Measurements from ENCODE around the gene BOK. TPM values are rescaled to one million over a fixed set of nuclear protein-coding genes. Genes with fewer than 3 reads are reported as not detected.
"Not testable (repeated sequence)": the region's sequence is repeated elsewhere in the genome, so short reads cannot be mapped to it uniquely, and the experiment has no call there.

The BOK gene
- total and polyA plus RNA-seq, 2 donors (not counting 1 experiment from before 2014, with no cell fraction given) = 21.2 to 42.4 TPM

DNA sequence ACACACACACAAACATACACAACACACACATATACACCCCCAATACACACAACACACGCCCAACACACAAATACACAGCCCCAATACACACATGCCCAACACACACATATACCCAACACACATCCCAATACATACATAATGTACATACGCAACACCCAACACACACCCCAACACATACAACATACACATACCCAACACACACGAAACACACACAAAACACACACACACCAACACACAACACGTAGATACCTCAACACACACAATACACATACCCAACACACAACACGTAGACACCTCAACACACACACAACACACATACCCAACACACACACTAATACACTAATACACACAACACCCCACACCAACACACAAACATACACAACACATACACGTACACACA is 41.2 kb upstream of the BOK start:
- no peaks in the 10 kb centered on the region for H3K36me3 ChIP-seq (ENCODE audit: control insufficient read depth, insufficient read depth, low read length)

DNA sequence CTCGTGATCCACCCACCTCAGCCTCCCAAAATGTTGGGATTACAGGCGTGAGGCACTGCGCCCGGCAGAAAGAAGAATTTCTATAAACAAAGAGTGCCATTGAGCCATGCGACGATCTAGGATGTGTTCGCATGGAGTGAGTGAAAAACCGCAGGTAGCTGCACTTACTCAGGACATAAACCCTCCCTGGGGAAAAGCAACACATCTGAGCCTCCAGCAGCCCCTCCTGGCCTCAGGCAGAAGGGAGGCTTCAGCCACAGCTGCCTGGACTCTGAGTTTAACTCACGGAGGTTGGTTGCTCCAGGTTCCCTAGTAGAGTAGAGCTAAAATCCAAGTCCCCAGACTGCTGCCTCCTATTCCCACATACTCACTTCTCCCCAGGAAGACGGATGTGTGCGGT is 38.9 kb upstream of the BOK start:
- no peaks in the 10 kb centered on the region for H3K79me2 ChIP-seq (ENCODE audit: control insufficient read depth, insufficient read depth, low read length)
- TF ChIP-seq, protein P1, sequence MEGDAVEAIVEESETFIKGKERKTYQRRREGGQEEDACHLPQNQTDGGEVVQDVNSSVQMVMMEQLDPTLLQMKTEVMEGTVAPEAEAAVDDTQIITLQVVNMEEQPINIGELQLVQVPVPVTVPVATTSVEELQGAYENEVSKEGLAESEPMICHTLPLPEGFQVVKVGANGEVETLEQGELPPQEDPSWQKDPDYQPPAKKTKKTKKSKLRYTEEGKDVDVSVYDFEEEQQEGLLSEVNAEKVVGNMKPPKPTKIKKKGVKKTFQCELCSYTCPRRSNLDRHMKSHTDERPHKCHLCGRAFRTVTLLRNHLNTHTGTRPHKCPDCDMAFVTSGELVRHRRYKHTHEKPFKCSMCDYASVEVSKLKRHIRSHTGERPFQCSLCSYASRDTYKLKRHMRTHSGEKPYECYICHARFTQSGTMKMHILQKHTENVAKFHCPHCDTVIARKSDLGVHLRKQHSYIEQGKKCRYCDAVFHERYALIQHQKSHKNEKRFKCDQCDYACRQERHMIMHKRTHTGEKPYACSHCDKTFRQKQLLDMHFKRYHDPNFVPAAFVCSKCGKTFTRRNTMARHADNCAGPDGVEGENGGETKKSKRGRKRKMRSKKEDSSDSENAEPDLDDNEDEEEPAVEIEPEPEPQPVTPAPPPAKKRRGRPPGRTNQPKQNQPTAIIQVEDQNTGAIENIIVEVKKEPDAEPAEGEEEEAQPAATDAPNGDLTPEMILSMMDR (conservative IDR thresholded peaks at IDR 0.05 in 1 of 2, IDR thresholded peaks at IDR 0.05 in 1 of 2; ENCODE audit: low read depth in 1 of 2, low read length in 2 of 2) = no peak
- no peak for TF ChIP-seq EZH2 (IDR thresholded peaks at IDR 0.05; ENCODE audit: low read length, missing control alignments)
- H3K4me2 ChIP-seq (ENCODE audit: extremely low read depth, insufficient read depth, low read length) = no peak overlapping the region
- no peak overlapping the region for H3K9ac ChIP-seq (ENCODE audit: insufficient read depth, low read length)
- no peak for DNase-seq (ENCODE audit: low read depth in 2 of 2)
- H3K9me3 ChIP-seq (ENCODE audit: control insufficient read depth, insufficient read depth, low read depth, low read length) = no peaks in the 10 kb centered on the region
- H4K20me1 ChIP-seq (ENCODE audit: control insufficient read depth, extremely low read depth, insufficient read depth, low read length) = no peaks in the 10 kb centered on the region
- H3K27ac ChIP-seq (ENCODE audit: insufficient read depth, low read length) = no peak overlapping the region
- H3K36me3 ChIP-seq (ENCODE audit: control insufficient read depth, insufficient read depth, low read length) = no peaks in the 10 kb centered on the region
- no peaks in the 10 kb centered on the region for H3K27me3 ChIP-seq (ENCODE audit: control insufficient read depth, insufficient read depth, low read length)
- H3K4me3 ChIP-seq (replicated peaks in 1 of 4; ENCODE audit: control extremely low read depth in 1 of 4, insufficient read depth in 1 of 4, low read depth in 3 of 4, low read length in 4 of 4) = no peak overlapping the region
- no peak overlapping the region for H2AFZ ChIP-seq (ENCODE audit: low read length)
- no peaks in the 10 kb centered on the region for H3K4me1 ChIP-seq (ENCODE audit: control insufficient read depth, extremely low read depth, insufficient read depth, low read length)

More for the DNA sequence above, 41.2 kb upstream of the BOK start:
- Histone ChIP-seq H3K9ac (ENCODE audit: insufficient read depth, low read length) (no peak overlapping the region), H3K27ac (ENCODE audit: insufficient read depth, low read length) (no peak overlapping the region), H2AFZ (ENCODE audit: low read length) (no peak overlapping the region), H4K20me1 (ENCODE audit: control insufficient read depth, extremely low read depth, insufficient read depth, low read length) (no peaks in the 10 kb centered on the region), H3K4me2 (ENCODE audit: extremely low read depth, insufficient read depth, low read length) (no peak overlapping the region), H3K9me3 (ENCODE audit: control insufficient read depth, insufficient read depth, low read depth, low read length) (no peaks in the 10 kb centered on the region), H3K4me3 (replicated peaks in 1 of 4; ENCODE audit: control extremely low read depth in 1 of 4, insufficient read depth in 1 of 4, low read depth in 3 of 4, low read length in 4 of 4) (no peak overlapping the region), H3K79me2 (ENCODE audit: control insufficient read depth, insufficient read depth, low read length) (no peaks in the 10 kb centered on the region), H3K4me1 (ENCODE audit: control insufficient read depth, extremely low read depth, insufficient read depth, low read length) (no peaks in the 10 kb centered on the region), H3K27me3 (ENCODE audit: control insufficient read depth, insufficient read depth, low read length) (no peaks in the 10 kb centered on the region)
- no peak for DNase-seq (ENCODE audit: low read depth in 2 of 2)
- no peak for TF ChIP-seq EZH2 (IDR thresholded peaks at IDR 0.05; ENCODE audit: low read length, missing control alignments)
- TF ChIP-seq, protein P1 (conservative IDR thresholded peaks at IDR 0.05 in 1 of 2, IDR thresholded peaks at IDR 0.05 in 1 of 2; ENCODE audit: low read depth in 1 of 2, low read length in 2 of 2) = no peak

DNA sequence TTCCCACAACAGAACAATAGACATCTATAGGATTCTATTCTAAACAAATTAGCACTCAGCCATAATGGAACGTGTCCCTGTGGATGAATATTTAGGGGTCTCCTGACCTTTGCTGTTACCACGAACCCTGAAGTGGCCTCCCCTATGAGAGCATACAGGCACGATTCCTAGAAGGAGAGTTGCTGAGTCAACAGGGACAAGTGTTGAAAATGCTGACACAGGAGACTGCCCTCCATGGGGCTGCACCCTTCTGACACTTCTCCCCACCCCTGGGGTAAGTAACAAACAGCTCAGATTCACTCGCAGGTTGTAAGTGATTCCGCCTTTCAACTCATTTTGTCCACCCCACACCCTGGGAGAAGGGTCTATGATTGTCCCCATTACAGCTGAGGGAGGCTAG is 36.1 kb upstream of the BOK start:
- H2AFZ ChIP-seq (ENCODE audit: low read length) = no peak overlapping the region
- H3K36me3 ChIP-seq (ENCODE audit: control insufficient read depth, insufficient read depth, low read length) = no peaks in the 10 kb centered on the region
- no peaks in the 10 kb centered on the region for H3K27me3 ChIP-seq (ENCODE audit: control insufficient read depth, insufficient read depth, low read length)
- TF ChIP-seq EZH2 (IDR thresholded peaks at IDR 0.05; ENCODE audit: low read length, missing control alignments) = no peak
- TF ChIP-seq, protein P1 (conservative IDR thresholded peaks at IDR 0.05 in 1 of 2, IDR thresholded peaks at IDR 0.05 in 1 of 2; ENCODE audit: low read depth in 1 of 2, low read length in 2 of 2) = no peak
- H3K79me2 ChIP-seq (ENCODE audit: control insufficient read depth, insufficient read depth, low read length) = no peaks in the 10 kb centered on the region
- H3K27ac ChIP-seq (ENCODE audit: insufficient read depth, low read length) = no peak overlapping the region
- no peak overlapping the region for H3K4me2 ChIP-seq (ENCODE audit: extremely low read depth, insufficient read depth, low read length)
- no peak for DNase-seq (ENCODE audit: low read depth in 2 of 2)
- no peak overlapping the region for H3K4me3 ChIP-seq (replicated peaks in 1 of 4; ENCODE audit: control extremely low read depth in 1 of 4, insufficient read depth in 1 of 4, low read depth in 3 of 4, low read length in 4 of 4)
- no peak overlapping the region for H3K9ac ChIP-seq (ENCODE audit: insufficient read depth, low read length)
- no peaks in the 10 kb centered on the region for H3K9me3 ChIP-seq (ENCODE audit: control insufficient read depth, insufficient read depth, low read depth, low read length)
- H4K20me1 ChIP-seq (ENCODE audit: control insufficient read depth, extremely low read depth, insufficient read depth, low read length) = no peaks in the 10 kb centered on the region
- no peaks in the 10 kb centered on the region for H3K4me1 ChIP-seq (ENCODE audit: control insufficient read depth, extremely low read depth, insufficient read depth, low read length)

DNA sequence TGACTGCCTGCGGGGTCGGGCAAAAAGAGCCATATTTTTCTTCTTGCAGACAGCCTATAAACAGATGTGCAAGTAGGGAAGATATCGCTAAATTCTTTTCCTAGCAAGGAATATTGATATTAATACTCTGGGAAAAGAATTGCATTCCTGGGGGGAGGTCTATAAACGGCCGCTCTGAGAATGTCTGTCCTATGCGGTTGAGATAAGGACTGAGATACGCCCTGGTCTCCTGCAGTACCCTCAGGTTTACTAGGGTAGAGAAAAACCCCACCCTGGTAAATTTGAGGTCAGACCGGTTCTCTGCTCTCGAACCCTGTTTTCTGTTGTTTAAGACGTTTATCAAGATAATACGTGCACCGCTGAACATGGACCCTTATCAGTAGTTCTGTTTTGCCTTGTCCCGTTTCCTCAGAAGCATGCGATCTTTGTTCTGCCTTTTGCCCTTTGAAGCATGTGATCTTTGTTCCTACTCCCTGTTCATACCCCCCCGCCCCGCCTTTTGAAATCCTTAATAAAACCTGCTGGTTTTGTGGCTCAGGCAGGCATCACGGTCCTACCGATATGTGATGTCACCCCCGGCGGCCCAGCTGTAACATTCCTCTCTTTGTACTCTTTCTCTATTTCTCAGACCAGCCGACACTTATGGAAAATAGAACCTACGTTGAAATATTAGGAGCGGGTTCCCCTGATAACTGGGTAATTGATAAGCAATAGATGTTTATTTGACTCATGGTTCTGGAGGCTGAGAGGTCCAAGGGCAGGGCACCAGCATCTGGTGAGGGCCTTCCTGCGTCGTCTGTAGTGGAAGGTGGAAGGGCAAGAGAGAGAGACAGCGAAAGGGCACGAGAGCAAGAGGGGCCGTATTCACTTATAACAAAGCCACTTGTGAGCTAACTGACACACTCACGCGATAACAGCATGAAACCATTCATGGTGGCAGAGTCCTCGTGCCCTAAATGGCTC is 32.4 kb upstream of the BOK start:
- not testable (repeated sequence) for H3K27me3 ChIP-seq (ENCODE audit: control insufficient read depth, insufficient read depth, low read length); H3K27ac ChIP-seq (ENCODE audit: insufficient read depth, low read length); H3K4me3 ChIP-seq (replicated peaks in 1 of 4; ENCODE audit: control extremely low read depth in 1 of 4, insufficient read depth in 1 of 4, low read depth in 3 of 4, low read length in 4 of 4); H3K4me2 ChIP-seq (ENCODE audit: extremely low read depth, insufficient read depth, low read length); DNase-seq (ENCODE audit: low read depth in 2 of 2); H3K4me1 ChIP-seq (ENCODE audit: control insufficient read depth, extremely low read depth, insufficient read depth, low read length); H3K9me3 ChIP-seq (ENCODE audit: control insufficient read depth, insufficient read depth, low read depth, low read length); H4K20me1 ChIP-seq (ENCODE audit: control insufficient read depth, extremely low read depth, insufficient read depth, low read length); H2AFZ ChIP-seq (ENCODE audit: low read length); H3K79me2 ChIP-seq (ENCODE audit: control insufficient read depth, insufficient read depth, low read length); H3K9ac ChIP-seq (ENCODE audit: insufficient read depth, low read length); H3K36me3 ChIP-seq (ENCODE audit: control insufficient read depth, insufficient read depth, low read length)

Data from fibroblast of lung (primary cell).